ENCODE results near the gene SH2D1B.

SH2D1B gene

GRCh38 chr1:162366149-162366548 is 45.8 kb downstream of the SH2D1B start:
- TF ChIP-seq POLR2AphosphoS5 (IDR thresholded peaks at IDR 0.05; ENCODE audit: low read depth, low read length) (no peak), POLR2A (IDR thresholded peaks at IDR 0.05; ENCODE audit: low read depth, low read length) (no peak), TAF1 (IDR thresholded peaks at IDR 0.05; ENCODE audit: borderline replicate concordance, low read depth, low read length) (no peak)
- DNase-seq (ENCODE audit: insufficient read length) (no peak), FAIRE-seq (no peak)

- no peak for DNase-seq (ENCODE audit: insufficient read length)
- no peak for FAIRE-seq
- TF ChIP-seq POLR2AphosphoS5 (IDR thresholded peaks at IDR 0.05; ENCODE audit: low read depth, low read length) (no peak), POLR2A (IDR thresholded peaks at IDR 0.05; ENCODE audit: low read depth, low read length) (no peak), TAF1 (IDR thresholded peaks at IDR 0.05; ENCODE audit: borderline replicate concordance, low read depth, low read length) (no peak)
These were observed 46.5 kb downstream of the SH2D1B start for GRCh38 chr1:162365284-162366020.

GRCh38 chr1:162364498-162364897 is 47.4 kb downstream of the SH2D1B start:
- TF ChIP-seq TAF1 (IDR thresholded peaks at IDR 0.05; ENCODE audit: borderline replicate concordance, low read depth, low read length) = no peak
- TF ChIP-seq POLR2A (IDR thresholded peaks at IDR 0.05; ENCODE audit: low read depth, low read length) = no peak
- no peak for TF ChIP-seq POLR2AphosphoS5 (IDR thresholded peaks at IDR 0.05; ENCODE audit: low read depth, low read length)
- FAIRE-seq (no peak), DNase-seq (ENCODE audit: insufficient read length) (no peak)

GRCh38 chr1:162363823-162364222 is 48.1 kb downstream of the SH2D1B start:
- FAIRE-seq (no peak), DNase-seq (ENCODE audit: insufficient read length) (no peak)
- TF ChIP-seq TAF1 (IDR thresholded peaks at IDR 0.05; ENCODE audit: borderline replicate concordance, low read depth, low read length) (no peak), POLR2AphosphoS5 (IDR thresholded peaks at IDR 0.05; ENCODE audit: low read depth, low read length) (no peak), POLR2A (IDR thresholded peaks at IDR 0.05; ENCODE audit: low read depth, low read length) (no peak)

GRCh38 chr1:162361349-162361748 is 50.6 kb downstream of the SH2D1B start:
- FAIRE-seq (no peak), DNase-seq (ENCODE audit: insufficient read length) (no peak)
- no peak for TF ChIP-seq POLR2AphosphoS5 (IDR thresholded peaks at IDR 0.05; ENCODE audit: low read depth, low read length)
- no peak for TF ChIP-seq TAF1 (IDR thresholded peaks at IDR 0.05; ENCODE audit: borderline replicate concordance, low read depth, low read length)
- no peak for TF ChIP-seq POLR2A (IDR thresholded peaks at IDR 0.05; ENCODE audit: low read depth, low read length)

- FAIRE-seq (no peak), DNase-seq (ENCODE audit: insufficient read length) (no peak)
- TF ChIP-seq POLR2A (IDR thresholded peaks at IDR 0.05; ENCODE audit: low read depth, low read length) (no peak), POLR2AphosphoS5 (IDR thresholded peaks at IDR 0.05; ENCODE audit: low read depth, low read length) (no peak), TAF1 (IDR thresholded peaks at IDR 0.05; ENCODE audit: borderline replicate concordance, low read depth, low read length) (no peak)
These were observed 51.1 kb downstream of the SH2D1B start for GRCh38 chr1:162360874-162361260.

- no peak for TF ChIP-seq TAF1 (IDR thresholded peaks at IDR 0.05; ENCODE audit: borderline replicate concordance, low read depth, low read length)
- TF ChIP-seq POLR2AphosphoS5 (IDR thresholded peaks at IDR 0.05; ENCODE audit: low read depth, low read length) = no peak
- no peak for TF ChIP-seq POLR2A (IDR thresholded peaks at IDR 0.05; ENCODE audit: low read depth, low read length)
- DNase-seq (ENCODE audit: insufficient read length) (no peak), FAIRE-seq (no peak)
These were observed 51.6 kb downstream of the SH2D1B start for GRCh38 chr1:162360237-162360873.

GRCh38 chr1:162359523-162360236 is 52.3 kb downstream of the SH2D1B start:
- DNase-seq (ENCODE audit: insufficient read length) = no peak
- FAIRE-seq = no peak
- TF ChIP-seq POLR2AphosphoS5 (IDR thresholded peaks at IDR 0.05; ENCODE audit: low read depth, low read length) (no peak), POLR2A (IDR thresholded peaks at IDR 0.05; ENCODE audit: low read depth, low read length) (no peak), TAF1 (IDR thresholded peaks at IDR 0.05; ENCODE audit: borderline replicate concordance, low read depth, low read length) (no peak)

- FAIRE-seq (no peak), DNase-seq (ENCODE audit: insufficient read length) (no peak)
- TF ChIP-seq POLR2A (IDR thresholded peaks at IDR 0.05; ENCODE audit: low read depth, low read length) (no peak), POLR2AphosphoS5 (IDR thresholded peaks at IDR 0.05; ENCODE audit: low read depth, low read length) (no peak), TAF1 (IDR thresholded peaks at IDR 0.05; ENCODE audit: borderline replicate concordance, low read depth, low read length) (no peak)
These were observed 53.0 kb downstream of the SH2D1B start for GRCh38 chr1:162358928-162359327.

GRCh38 chr1:162357681-162358266 is 54.2 kb downstream of the SH2D1B start:
- TF ChIP-seq POLR2A (IDR thresholded peaks at IDR 0.05; ENCODE audit: low read depth, low read length) = no peak
- FAIRE-seq = no peak
- DNase-seq (ENCODE audit: insufficient read length) = no peak

GRCh38 chr1:162353702-162354101 is 58.2 kb downstream of the SH2D1B start:
- TF ChIP-seq TAF1 (IDR thresholded peaks at IDR 0.05; ENCODE audit: borderline replicate concordance, low read depth, low read length) = no peak
- no peak for DNase-seq (ENCODE audit: insufficient read length)
- no peak for FAIRE-seq
